Osteoblast (primary cell): ENCODE measurements around the gene AIF1. TPM values are rescaled to one million over a fixed set of nuclear protein-coding genes. Genes with fewer than 3 reads are reported as not detected.

ENCODE experiments used
- DNase-seq: peaks from one replicate; pipeline ENCODE4 v3.0.0; 2011; ENCODE audit warnings: low spot score, mixed read lengths; ENCODE audit not compliant: insufficient read length; ENCODE audit errors: missing footprints
- H2AFZ ChIP-seq: 2 replicates; pipeline ENCODE4 v1.6.0; 2011; ENCODE audit warnings: mild to moderate bottlenecking, low read length
- H3K27ac ChIP-seq: 2 replicates; pipeline ENCODE4 v1.5.1; 2011; ENCODE audit warnings: mild to moderate bottlenecking, low read depth, low read length, moderate library complexity
- H3K27me3 ChIP-seq: 2 replicates; pipeline ENCODE4 v1.6.0; 2012; ENCODE audit warnings: mild to moderate bottlenecking, control low read depth, inconsistent platforms, low read length, moderate library complexity; ENCODE audit not compliant: insufficient read depth
- H3K36me3 ChIP-seq: 2 replicates; pipeline ENCODE4 v1.5.1; 2011; ENCODE audit warnings: mild to moderate bottlenecking, low read length, control low read depth, moderate library complexity; ENCODE audit not compliant: insufficient read depth
- H3K4me1 ChIP-seq: 2 replicates; pipeline ENCODE4 v1.5.1; 2011; ENCODE audit warnings: mild to moderate bottlenecking, low read length, control low read depth, moderate library complexity; ENCODE audit not compliant: insufficient read depth
- H3K4me2 ChIP-seq: 2 replicates; pipeline ENCODE4 v1.6.0; 2011; ENCODE audit warnings: mild to moderate bottlenecking, low read length; ENCODE audit not compliant: insufficient read depth
- H3K4me3 ChIP-seq: fragments of 200-600 bp; sonication (generic); 3 replicates; pipeline ENCODE4 v1.5.1; 2012; ENCODE audit warnings: mild to moderate bottlenecking, low read length, inconsistent platforms; ENCODE audit not compliant: insufficient read depth
- H3K79me2 ChIP-seq: 2 replicates; pipeline ENCODE4 v1.6.0; 2012; ENCODE audit warnings: mild to moderate bottlenecking, low read length, control low read depth, inconsistent platforms; ENCODE audit not compliant: insufficient read depth
- H3K9me3 ChIP-seq: 2 replicates; pipeline ENCODE4 v1.5.1; 2011; ENCODE audit warnings: low read depth, low read length, control low read depth
- H4K20me1 ChIP-seq: 2 replicates; pipeline ENCODE4 v1.6.0; 2012; ENCODE audit warnings: mild to moderate bottlenecking, low read length, control low read depth; ENCODE audit not compliant: insufficient read depth
- total RNA-seq: library from RNA; depleted of rRNA; stranded (reverse); fragments of >200 nt; gene quantifications from 2 replicates; pipeline ENCODE4 v1.2.3, GENCODE V29; 2012
- TF ChIP-seq, protein P1 (sequence below): IDR thresholded peaks from 2 replicates; pipeline ENCODE4 v1.5.1; 2011; ENCODE audit warnings: mild to moderate bottlenecking, low read depth, low read length, moderate library complexity; ENCODE audit errors: extremely low read depth

The AIF1 gene
- total RNA-seq, 1 donor, result 0.36 TPM

DNA sequence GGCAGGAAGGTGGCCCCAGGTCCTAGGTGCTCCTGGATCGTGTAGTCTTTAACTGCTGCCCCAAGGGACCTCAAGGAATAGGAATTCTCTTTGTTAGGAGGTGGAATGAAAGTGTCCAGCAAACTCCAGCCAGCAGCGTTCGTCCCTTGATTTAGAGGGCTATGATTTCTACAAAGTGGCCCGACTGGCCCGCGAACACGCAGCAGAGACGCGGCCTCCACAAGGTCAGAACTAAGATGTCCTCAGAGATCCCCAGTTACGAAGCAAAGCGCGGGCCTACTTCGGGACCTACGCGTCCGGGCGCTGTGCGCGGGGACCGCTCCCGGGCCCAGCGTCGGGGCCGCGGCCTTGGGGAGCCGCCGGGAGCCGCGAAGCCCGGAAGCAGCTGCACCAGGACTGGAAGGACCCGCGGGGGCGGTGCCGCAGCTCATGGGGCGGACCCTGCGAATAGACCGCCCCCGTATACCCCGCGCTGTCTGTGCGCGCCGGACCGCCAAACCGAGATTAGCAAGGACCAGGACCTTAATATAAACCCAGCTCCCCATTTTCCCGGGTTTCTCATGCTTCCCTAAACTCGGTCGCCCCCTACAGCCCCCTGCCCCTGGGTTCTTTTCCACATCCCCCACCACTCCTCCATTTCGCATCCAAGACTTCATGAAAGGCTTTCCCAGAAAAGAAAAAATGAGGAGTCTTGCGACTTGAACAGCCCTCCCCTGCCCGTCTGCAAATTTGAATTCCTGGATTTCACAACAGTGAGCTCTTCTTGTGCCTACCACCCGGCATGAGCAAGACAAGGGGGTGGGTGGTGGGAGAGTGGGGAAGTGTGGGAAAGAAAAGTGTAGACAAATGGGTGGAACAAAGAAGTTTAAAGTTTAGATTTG, 45.6 kb downstream of the AIF1 start, which contains the start of gene C6orf47:
Gene C6orf47, minus strand, starts transcription at position 398 of the 881 bp plus-strand sequence. CDS start 831 bp downstream, outside the sequence.
- DNase-seq, result peak; percentile 97
- peaks cover 62% of the 10 kb centered on the region for H3K79me2 ChIP-seq

GRCh38 chr6:31661262-31662123, 46.5 kb downstream of the AIF1 start:
- Histone ChIP-seq H3K4me3 (peak overlapping the region; percentile 82), H3K9me3 (no peaks in the 10 kb centered on the region), H3K4me2 (peak overlapping the region; percentile 100), H3K27me3 (no peaks in the 10 kb centered on the region), H4K20me1 (peaks cover 25% of the 10 kb centered on the region), H3K4me1 (peaks cover 45% of the 10 kb centered on the region), H3K27ac (peak overlapping the region; percentile 67), H3K36me3 (peaks cover 23% of the 10 kb centered on the region), H2AFZ (peak overlapping the region; percentile 53), H3K79me2 (peaks cover 60% of the 10 kb centered on the region)
- peak; percentile 53 for DNase-seq
- TF ChIP-seq, protein P1, sequence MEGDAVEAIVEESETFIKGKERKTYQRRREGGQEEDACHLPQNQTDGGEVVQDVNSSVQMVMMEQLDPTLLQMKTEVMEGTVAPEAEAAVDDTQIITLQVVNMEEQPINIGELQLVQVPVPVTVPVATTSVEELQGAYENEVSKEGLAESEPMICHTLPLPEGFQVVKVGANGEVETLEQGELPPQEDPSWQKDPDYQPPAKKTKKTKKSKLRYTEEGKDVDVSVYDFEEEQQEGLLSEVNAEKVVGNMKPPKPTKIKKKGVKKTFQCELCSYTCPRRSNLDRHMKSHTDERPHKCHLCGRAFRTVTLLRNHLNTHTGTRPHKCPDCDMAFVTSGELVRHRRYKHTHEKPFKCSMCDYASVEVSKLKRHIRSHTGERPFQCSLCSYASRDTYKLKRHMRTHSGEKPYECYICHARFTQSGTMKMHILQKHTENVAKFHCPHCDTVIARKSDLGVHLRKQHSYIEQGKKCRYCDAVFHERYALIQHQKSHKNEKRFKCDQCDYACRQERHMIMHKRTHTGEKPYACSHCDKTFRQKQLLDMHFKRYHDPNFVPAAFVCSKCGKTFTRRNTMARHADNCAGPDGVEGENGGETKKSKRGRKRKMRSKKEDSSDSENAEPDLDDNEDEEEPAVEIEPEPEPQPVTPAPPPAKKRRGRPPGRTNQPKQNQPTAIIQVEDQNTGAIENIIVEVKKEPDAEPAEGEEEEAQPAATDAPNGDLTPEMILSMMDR, result no peak

More for the DNA sequence above, 45.6 kb downstream of the AIF1 start, which contains the start of gene C6orf47:
- peak within 1 kb of the TSS; percentile 75 for H2AFZ ChIP-seq
- peak within 1 kb of the TSS; percentile 82 for H3K4me3 ChIP-seq
- peak within 1 kb of the TSS; percentile 67 for H3K27ac ChIP-seq
- peaks cover 22% of the 10 kb centered on the region for H4K20me1 ChIP-seq
- peaks cover 43% of the 10 kb centered on the region for H3K4me1 ChIP-seq
- TF ChIP-seq, protein P1, result no peak
- H3K9me3 ChIP-seq, result no peaks in the 10 kb centered on the region
- H3K36me3 ChIP-seq, result peaks cover 23% of the 10 kb centered on the region
- peak within 1 kb of the TSS; percentile 100 for H3K4me2 ChIP-seq
- H3K27me3 ChIP-seq, result no peaks in the 10 kb centered on the region

DNA sequence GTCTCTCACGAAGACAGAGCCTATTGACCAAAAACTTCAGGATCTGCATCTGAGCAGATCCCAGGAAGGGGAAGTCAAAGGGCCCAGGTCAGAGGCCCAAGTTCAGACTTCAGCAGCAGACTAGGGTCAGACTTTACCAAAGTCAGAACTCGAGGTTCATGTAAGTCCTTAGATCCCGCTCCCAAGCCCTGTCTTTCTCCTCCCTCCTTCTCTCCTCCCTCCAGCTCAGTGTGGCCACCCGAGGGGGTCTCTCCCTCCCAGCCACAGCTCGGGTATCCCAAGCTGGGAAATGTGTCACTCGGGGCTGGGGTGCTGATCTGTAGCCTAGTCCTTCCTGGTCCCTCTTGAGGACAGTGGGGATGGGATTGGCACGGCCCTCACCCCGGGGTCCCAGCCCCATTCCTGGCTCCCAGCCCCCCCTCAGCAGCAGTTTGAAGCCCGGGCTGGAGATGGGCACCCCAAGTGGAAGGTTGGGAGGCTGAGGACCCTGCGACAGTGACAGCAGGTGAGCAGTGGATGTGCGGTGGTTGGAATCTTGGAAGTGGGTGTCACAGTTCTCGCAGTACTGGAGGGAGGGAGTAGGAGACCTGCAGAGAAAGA, 47.2 kb downstream of the AIF1 start:
- H3K4me1 ChIP-seq, result peaks cover 50% of the 10 kb centered on the region

More for the DNA sequence above, 47.2 kb downstream of the AIF1 start:
- Histone ChIP-seq H3K27me3 (no peaks in the 10 kb centered on the region), H3K36me3 (peaks cover 21% of the 10 kb centered on the region), H3K4me2 (no peak overlapping the region), H3K9me3 (no peaks in the 10 kb centered on the region), H4K20me1 (peaks cover 29% of the 10 kb centered on the region), H2AFZ (no peak overlapping the region), H3K27ac (no peak overlapping the region), H3K4me3 (no peak overlapping the region), H3K79me2 (peaks cover 64% of the 10 kb centered on the region)
- DNase-seq, result no peak
- TF ChIP-seq, protein P1, result no peak
